RWPE2 (cell line): Measurements from ENCODE around the gene COL3A1.

Experiments used
- ATAC-seq: fragments of 200-7000 bp; cut with Tn5 transposase; 3 replicates; pipeline ENCODE4 v1.9.1; 2021; ENCODE audit warnings: low read depth
- DNase-seq: peaks from one replicate; pipeline ENCODE4 v3.0.0-alpha.2; 2020; ENCODE audit warnings: low spot score
- H3K27ac ChIP-seq: fragments of 450-650 bp; 2 replicates; pipeline ENCODE4 v1.5.1; 2017; ENCODE audit warnings: mild to moderate bottlenecking; ENCODE audit not compliant: poor library complexity, severe bottlenecking
- H3K27me3 ChIP-seq: fragments of 250-450 bp; sonication (Bioruptor Pico); 2 replicates; pipeline ENCODE4 v1.5.1; 2021; ENCODE audit warnings: mild to moderate bottlenecking, moderate library complexity; ENCODE audit not compliant: insufficient read depth, poor library complexity, severe bottlenecking
- H3K36me3 ChIP-seq: fragments of 250-450 bp; sonication (Bioruptor Pico); 2 replicates; pipeline ENCODE4 v1.5.1; 2020; ENCODE audit warnings: low read depth, mild to moderate bottlenecking, moderate library complexity
- H3K4me1 ChIP-seq: fragments of 250-450 bp; sonication (Bioruptor Pico); 2 replicates; pipeline ENCODE4 v1.5.1; 2021; ENCODE audit warnings: mild to moderate bottlenecking, moderate library complexity; ENCODE audit not compliant: insufficient read depth, poor library complexity, severe bottlenecking
- H3K4me3 ChIP-seq: fragments of 250-450 bp; sonication (Bioruptor Pico); 2 replicates; pipeline ENCODE4 v1.5.1; 2021; ENCODE audit warnings: mild to moderate bottlenecking, moderate library complexity; ENCODE audit not compliant: severe bottlenecking
- H3K9me3 ChIP-seq: fragments of 250-450 bp; sonication (Bioruptor Pico); 2 replicates; pipeline ENCODE4 v1.5.1; 2021; ENCODE audit warnings: mild to moderate bottlenecking, moderate library complexity; ENCODE audit not compliant: severe bottlenecking
- TF ChIP-seq, protein P1 (sequence below): fragments of 450-650 bp; IDR thresholded peaks from one replicate; pipeline ENCODE4 v1.5.1; 2017; ENCODE audit warnings: mild to moderate bottlenecking, moderate library complexity; ENCODE audit not compliant: poor library complexity, severe bottlenecking

COL3A1 gene

DNA sequence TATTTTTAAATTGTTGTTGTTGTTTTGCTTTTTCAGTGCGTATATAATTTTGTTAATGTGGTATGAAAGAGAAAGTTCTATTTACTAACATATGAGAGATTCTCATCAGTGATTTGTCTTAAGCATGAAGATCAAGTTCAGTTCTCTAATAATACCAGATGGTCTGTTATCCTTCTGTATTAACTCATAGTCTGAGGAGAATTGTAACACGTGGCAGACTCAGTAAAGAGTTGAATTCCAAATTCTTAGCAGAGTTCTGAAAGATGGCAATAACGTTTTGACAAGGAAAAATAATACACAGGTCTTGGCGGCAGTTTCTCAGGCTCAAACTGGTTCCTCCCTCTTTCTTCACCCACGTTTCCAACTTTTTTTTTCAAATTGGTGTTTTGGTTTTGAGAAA is 17.2 kb upstream of the COL3A1 start:
- TF ChIP-seq, protein P1, sequence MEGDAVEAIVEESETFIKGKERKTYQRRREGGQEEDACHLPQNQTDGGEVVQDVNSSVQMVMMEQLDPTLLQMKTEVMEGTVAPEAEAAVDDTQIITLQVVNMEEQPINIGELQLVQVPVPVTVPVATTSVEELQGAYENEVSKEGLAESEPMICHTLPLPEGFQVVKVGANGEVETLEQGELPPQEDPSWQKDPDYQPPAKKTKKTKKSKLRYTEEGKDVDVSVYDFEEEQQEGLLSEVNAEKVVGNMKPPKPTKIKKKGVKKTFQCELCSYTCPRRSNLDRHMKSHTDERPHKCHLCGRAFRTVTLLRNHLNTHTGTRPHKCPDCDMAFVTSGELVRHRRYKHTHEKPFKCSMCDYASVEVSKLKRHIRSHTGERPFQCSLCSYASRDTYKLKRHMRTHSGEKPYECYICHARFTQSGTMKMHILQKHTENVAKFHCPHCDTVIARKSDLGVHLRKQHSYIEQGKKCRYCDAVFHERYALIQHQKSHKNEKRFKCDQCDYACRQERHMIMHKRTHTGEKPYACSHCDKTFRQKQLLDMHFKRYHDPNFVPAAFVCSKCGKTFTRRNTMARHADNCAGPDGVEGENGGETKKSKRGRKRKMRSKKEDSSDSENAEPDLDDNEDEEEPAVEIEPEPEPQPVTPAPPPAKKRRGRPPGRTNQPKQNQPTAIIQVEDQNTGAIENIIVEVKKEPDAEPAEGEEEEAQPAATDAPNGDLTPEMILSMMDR = no peak
- Histone ChIP-seq H3K4me1 (no peaks in the 10 kb centered on the region), H3K9me3 (no peaks in the 10 kb centered on the region), H3K27me3 (no peaks in the 10 kb centered on the region), H3K4me3 (no peak overlapping the region), H3K27ac (no peak overlapping the region), H3K36me3 (no peaks in the 10 kb centered on the region)
- DNase-seq (no peak), ATAC-seq (no peak)

DNA sequence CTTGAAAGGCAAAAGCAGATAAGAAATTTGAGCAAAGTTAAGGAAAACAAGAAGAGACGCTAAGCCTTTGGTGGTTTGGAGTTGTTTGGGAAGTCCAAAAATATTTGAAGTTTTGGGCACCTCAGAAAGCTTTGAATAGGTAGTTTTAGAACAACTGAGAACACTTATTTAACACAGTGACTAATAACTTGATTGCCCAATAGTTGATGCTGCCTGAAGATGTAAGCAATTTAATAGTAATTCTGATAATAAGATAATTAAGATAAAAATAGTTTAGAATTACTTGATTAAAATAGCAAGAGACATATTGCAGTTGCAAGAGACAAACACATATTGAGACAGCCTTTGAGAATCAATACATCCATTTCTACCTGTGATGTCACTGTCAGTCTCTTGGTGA is 16.5 kb upstream of the COL3A1 start:
- H3K9me3 ChIP-seq = no peaks in the 10 kb centered on the region
- no peak overlapping the region for H3K27ac ChIP-seq
- DNase-seq (no peak), ATAC-seq (no peak)
- no peak overlapping the region for H3K4me3 ChIP-seq
- TF ChIP-seq, protein P1 = no peak
- no peaks in the 10 kb centered on the region for H3K36me3 ChIP-seq
- no peaks in the 10 kb centered on the region for H3K27me3 ChIP-seq
- no peaks in the 10 kb centered on the region for H3K4me1 ChIP-seq

DNA sequence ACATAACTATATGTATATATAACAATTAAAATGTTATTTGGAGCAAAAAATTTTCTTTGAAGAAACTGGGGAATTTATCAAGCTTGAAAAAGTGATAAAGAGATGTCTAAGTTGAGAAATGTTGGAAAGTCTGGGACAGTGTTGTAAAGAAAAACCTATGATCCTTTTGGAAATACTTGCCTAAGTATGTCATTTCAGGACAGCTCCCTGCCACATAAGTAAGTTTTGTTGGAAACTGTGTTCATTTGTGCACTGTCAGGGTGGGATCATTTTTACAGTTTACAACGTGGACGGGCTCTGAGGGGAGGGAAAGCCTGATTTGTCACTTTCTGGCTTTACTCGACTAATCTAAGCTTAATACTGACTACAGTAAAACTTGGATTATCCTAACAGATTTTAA is 10.4 kb upstream of the COL3A1 start:
- Histone ChIP-seq H3K36me3 (no peaks in the 10 kb centered on the region), H3K27ac (no peak overlapping the region), H3K4me1 (no peaks in the 10 kb centered on the region), H3K9me3 (no peaks in the 10 kb centered on the region), H3K4me3 (no peak overlapping the region), H3K27me3 (no peaks in the 10 kb centered on the region)
- ATAC-seq (no peak), DNase-seq (no peak)
- TF ChIP-seq, protein P1 = no peak

DNA sequence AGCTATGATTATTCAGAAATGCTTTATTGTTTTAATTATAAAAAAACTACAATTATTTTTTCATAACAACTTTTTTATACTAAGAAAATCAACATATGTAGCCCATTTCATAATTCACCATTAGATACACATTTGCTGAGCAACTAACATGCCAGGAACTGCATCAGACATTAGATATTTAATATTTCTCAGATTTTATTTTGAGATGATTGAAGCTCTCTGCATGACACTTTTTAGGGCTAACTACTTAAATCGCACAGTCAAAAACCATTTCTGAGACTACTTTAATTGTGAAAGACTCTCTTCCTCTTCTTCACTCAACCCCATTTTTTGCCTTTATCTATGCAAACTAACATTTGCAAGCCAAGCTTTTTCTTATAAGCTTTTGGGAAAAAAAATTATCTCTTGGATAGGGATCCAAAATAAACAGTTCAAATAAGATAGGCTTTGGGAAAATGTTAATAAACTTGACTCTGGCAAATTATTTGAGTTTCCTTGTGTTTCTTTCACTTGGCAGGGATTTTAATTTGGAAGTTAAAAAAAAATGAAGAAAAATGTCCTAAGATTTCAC is 9.1 kb upstream of the COL3A1 start:
- DNase-seq (no peak), ATAC-seq (no peak)
- no peaks in the 10 kb centered on the region for H3K9me3 ChIP-seq
- H3K36me3 ChIP-seq = no peaks in the 10 kb centered on the region
- no peaks in the 10 kb centered on the region for H3K27me3 ChIP-seq
- TF ChIP-seq, protein P1 = no peak
- H3K27ac ChIP-seq = no peak overlapping the region
- H3K4me1 ChIP-seq = no peaks in the 10 kb centered on the region
- no peak overlapping the region for H3K4me3 ChIP-seq

DNA sequence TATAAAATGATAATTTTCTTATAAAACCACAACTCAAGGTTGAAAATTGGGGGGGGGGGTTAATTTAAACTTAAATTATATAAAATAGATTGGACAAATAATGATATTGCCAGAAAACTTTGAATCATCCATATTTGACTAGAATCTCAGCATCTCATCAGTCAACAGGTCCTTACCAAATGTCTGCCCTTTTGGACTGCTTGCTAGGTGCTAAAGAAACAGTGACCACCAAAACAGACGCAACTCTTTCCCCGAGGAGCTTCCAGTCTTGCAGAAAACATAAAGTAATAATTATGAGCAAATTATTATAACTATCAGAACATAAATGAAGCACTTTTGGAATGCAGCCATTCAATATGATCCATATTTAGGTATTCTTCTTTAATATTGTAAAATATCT is 8.6 kb upstream of the COL3A1 start:
- TF ChIP-seq, protein P1 = no peak
- no peak overlapping the region for H3K27ac ChIP-seq
- no peaks in the 10 kb centered on the region for H3K27me3 ChIP-seq
- H3K36me3 ChIP-seq = no peaks in the 10 kb centered on the region
- no peaks in the 10 kb centered on the region for H3K9me3 ChIP-seq
- DNase-seq = no peak
- H3K4me3 ChIP-seq = no peak overlapping the region
- no peaks in the 10 kb centered on the region for H3K4me1 ChIP-seq
- no peak for ATAC-seq
